HepG2 (cell line): ENCODE measurements around the gene RAB22A. TPM values are rescaled to one million over a fixed set of nuclear protein-coding genes. Genes with fewer than 3 reads are reported as not detected.

Experiments used
- ATAC-seq: fragments of 200-7000 bp; cut with Tn5 transposase; 3 replicates; pipeline ENCODE4 v1.9.1; 2020; ENCODE audit warnings: mild to moderate bottlenecking, moderate library complexity
- BruUV-seq: library from RNA; stranded (reverse); fragments of 400-500 nt; replicated peaks from 2 replicates; lab custom pipeline; 2021; lab: Mats Ljungman, UMichigan
- CTCF ChIA-PET: fragments of 300-600 bp; formaldehyde crosslinking; extraction: SDS; loops from one replicate; lab custom pipeline; 2021; ENCODE audit warnings: low total read pairs, inconsistent platforms, low intra/inter-chr PET ratio; lab: Yijun Ruan, JAX
- POLR2A ChIA-PET: fragments of 350-600 bp; sonication (Branson Sonifier 250); formaldehyde crosslinking; loops from one replicate; lab custom pipeline; 2020; ENCODE audit warnings: antibody characterized with exemption, inconsistent platforms; lab: Yijun Ruan, JAX
- DNase-seq: peaks from one replicate; pipeline ENCODE4 v3.0.0-alpha.2; 2015; ENCODE audit warnings: low spot score
- FAIRE-seq: peaks from 3 replicates; lab custom pipeline; 2011; peaks lifted over from hg19 to GRCh38; lab: Jason Lieb, UNC
- H2AFZ ChIP-seq: one replicate; pipeline ENCODE4 v1.6.1; 2011; ENCODE audit warnings: low read length, inconsistent platforms
- H3K27ac ChIP-seq: fragments of 300-600 bp; 3 replicates; pipeline ENCODE4 v1.8.0; 2011; ENCODE audit warnings: mixed run types, mild to moderate bottlenecking, mixed read lengths, low read length, inconsistent platforms; ENCODE audit not compliant: insufficient read depth; ENCODE audit errors: extremely low read length
- H3K27me3 ChIP-seq, 2 experiments: fragments of 200-600 bp in 1 of 2; 2 replicates in 1 of 2; 3 replicates in 1 of 2; pipeline versions ENCODE4 v1.6.0 to v1.8.0; 2011; ENCODE audit warnings: low read length in 2 of 2, mild to moderate bottlenecking in 2 of 2, moderate library complexity in 2 of 2, inconsistent platforms in 1 of 2; ENCODE audit not compliant: insufficient read depth in 2 of 2, control insufficient read depth in 1 of 2
- H3K36me3 ChIP-seq, 2 experiments: fragments of 200-600 bp in 1 of 2; replicated peaks in 1 of 2; 2 replicates in 1 of 2; 3 replicates in 1 of 2; pipeline versions ENCODE4 v1.5.1 to v1.8.0; 2011; ENCODE audit warnings: low read length in 2 of 2, inconsistent platforms in 1 of 2; ENCODE audit not compliant: insufficient read depth in 2 of 2, control insufficient read depth in 1 of 2
- H3K4me1 ChIP-seq: 2 replicates; pipeline ENCODE4 v1.5.1; 2012; ENCODE audit warnings: low read length, inconsistent platforms; ENCODE audit not compliant: insufficient read depth
- H3K4me2 ChIP-seq: 2 replicates; pipeline ENCODE4 v1.6.0; 2011; ENCODE audit warnings: low read depth, low read length, inconsistent platforms
- H3K4me3 ChIP-seq, 3 experiments: fragments of 200-600 bp in 1 of 3; sonication (generic), shearing (Covaris generic) in 1 of 3; replicated peaks in 1 of 3; 2 replicates each; pipeline ENCODE4 v1.5.1; 2011 to 2016; ENCODE audit warnings: low read length in 3 of 3, inconsistent platforms in 2 of 3, low read depth in 2 of 3, mild to moderate bottlenecking in 2 of 3, control low read depth in 1 of 3, mixed read lengths in 1 of 3; ENCODE audit not compliant: insufficient read depth in 1 of 3
- H3K79me2 ChIP-seq: one replicate; pipeline ENCODE4 v1.6.1; 2011; ENCODE audit warnings: low read length, inconsistent platforms; ENCODE audit not compliant: insufficient read depth
- H3K9ac ChIP-seq: 2 replicates; pipeline ENCODE4 v1.6.0; 2011; ENCODE audit warnings: mild to moderate bottlenecking, low read depth, low read length, inconsistent platforms; ENCODE audit not compliant: insufficient read depth
- H3K9me3 ChIP-seq: 2 replicates; pipeline ENCODE4 v1.5.1; 2012; ENCODE audit warnings: mild to moderate bottlenecking, low read length
- H4K20me1 ChIP-seq: 2 replicates; pipeline ENCODE4 v1.6.0; 2011; ENCODE audit warnings: inconsistent platforms, mild to moderate bottlenecking, low read length, moderate library complexity; ENCODE audit not compliant: insufficient read depth
- AGO2 ChIP-seq: fragments of 200-400 bp; formaldehyde crosslinking; optimal IDR thresholded peaks from 2 replicates; pipeline ENCODE3; 2017; ENCODE audit warnings: mild to moderate bottlenecking, low read depth, low read length, moderate library complexity
- EED ChIP-seq: sonication (generic); formaldehyde crosslinking; IDR thresholded peaks from 2 replicates; pipeline ENCODE4 v1.5.0; 2020; ENCODE audit warnings: mild to moderate bottlenecking, missing genetic modification reagents
- ELF1 ChIP-seq: sonication (generic); formaldehyde crosslinking; IDR thresholded peaks from 2 replicates; pipeline ENCODE4 v1.4.0; 2020; ENCODE audit warnings: missing genetic modification reagents
- STAT5B ChIP-seq: sonication (generic); formaldehyde crosslinking; IDR thresholded peaks from 2 replicates; pipeline ENCODE4 v1.4.0; 2020; ENCODE audit warnings: missing genetic modification reagents
- SYNCRIP ChIP-seq: fragments of 200-400 bp; formaldehyde crosslinking; IDR thresholded peaks from 2 replicates; pipeline ENCODE4 v1.6.1; 2018; ENCODE audit warnings: mild to moderate bottlenecking, low read depth, low read length; ENCODE audit not compliant: insufficient read depth
- TMF1 ChIP-seq: sonication (generic); formaldehyde crosslinking; IDR thresholded peaks from 2 replicates; pipeline ENCODE4 v1.8.1; 2022; ENCODE audit warnings: low read depth, missing genetic modification reagents
- ZBTB7A ChIP-seq: sonication (generic); formaldehyde crosslinking; IDR thresholded peaks from 2 replicates; pipeline ENCODE4 v1.8.0; 2022; ENCODE audit warnings: mild to moderate bottlenecking, missing genetic modification reagents
- ZKSCAN1 ChIP-seq: fragments of 150-350 bp; IDR thresholded peaks from 2 replicates; pipeline ENCODE4 v1.6.1; 2014; ENCODE audit warnings: low read length
- ZMYM3 ChIP-seq: sonication (generic); formaldehyde crosslinking; IDR thresholded peaks from 2 replicates; pipeline ENCODE4 v1.5.1; 2020; ENCODE audit warnings: mild to moderate bottlenecking, missing genetic modification reagents
- ZNF101 ChIP-seq: sonication (generic); formaldehyde crosslinking; IDR thresholded peaks from 2 replicates; pipeline ENCODE4 v1.4.0; 2020; ENCODE audit warnings: mild to moderate bottlenecking, low read depth, missing genetic modification reagents, borderline replicate concordance
- ZNF3 ChIP-seq: IDR thresholded peaks from 2 replicates; pipeline ENCODE4 v1.7.0; 2017; ENCODE audit warnings: inconsistent platforms
- ZNF720 ChIP-seq: sonication (generic); formaldehyde crosslinking; IDR thresholded peaks from 2 replicates; pipeline ENCODE4 v1.4.0; 2020; ENCODE audit warnings: missing genetic modification reagents
- WGBS: methylation state at CpG from one replicate; pipeline ENCODE4 v1.1.6; 2017; ENCODE audit warnings: low lambda C conversion rate; 5-methylcytosine and 5-hydroxymethylcytosine counted together
- in situ Hi-C: cut with HindIII; loops from 2 replicates; pipeline ENCODE4 v1.10.0; 2017; ENCODE audit warnings: low pct_unique_long_range_greater_than_20kb; ENCODE audit not compliant: extremely low pct_ligation_motif_present
- intact Hi-C: fragments of 100-400 bp; cut with micrococcal nuclease; formaldehyde crosslinking; loops from one replicate; pipeline ENCODE4 v1.10.0; 2022; ENCODE audit not compliant: unreplicated experiment
- polyA plus RNA-seq, 8 experiments: library from polyadenylated mRNA; depleted of rRNA in 3 of 8; stranded (reverse) in 7 of 8; unstranded in 1 of 8; fragments of >200 nt; fragmentation: Illumina TruSeq in 4 of 8; extraction: Trizol in 4 of 8; gene quantifications; 2 replicates each; pipeline versions ENCODE4 v1.2.1 to v1.2.3, GENCODE V29; 2011 to 2016; ENCODE audit warnings: low read depth in 4 of 8, missing spikeins in 1 of 8, mixed read lengths in 1 of 8; ENCODE audit not compliant: insufficient read depth in 1 of 8
- total RNA-seq, 5 experiments: library from RNA; depleted of rRNA; stranded (reverse); fragments of >200 nt; fragmentation: Illumina TruSeq; extraction: Trizol; gene quantifications; 2 replicates each; pipeline ENCODE4 v1.2.3, GENCODE V29; 2016; ENCODE audit warnings: low read depth in 1 of 5
- TF ChIP-seq, protein P1 (sequence below): sonication (generic); formaldehyde crosslinking; IDR thresholded peaks from 2 replicates; pipeline ENCODE4 v1.8.1; 2022; ENCODE audit warnings: low read depth, mild to moderate bottlenecking, missing genetic modification reagents
- TF ChIP-seq, protein P2 (sequence below): sonication (generic); formaldehyde crosslinking; IDR thresholded peaks from 2 replicates; pipeline ENCODE4 v1.4.0; 2020; ENCODE audit warnings: mild to moderate bottlenecking, missing genetic modification reagents

RAB22A gene
- total and polyA plus RNA-seq, 2 of the 13 experiments (the other 11 are each of a cell fraction or from before 2014, with no cell fraction given) = 10.7 to 11.2 TPM

DNA sequence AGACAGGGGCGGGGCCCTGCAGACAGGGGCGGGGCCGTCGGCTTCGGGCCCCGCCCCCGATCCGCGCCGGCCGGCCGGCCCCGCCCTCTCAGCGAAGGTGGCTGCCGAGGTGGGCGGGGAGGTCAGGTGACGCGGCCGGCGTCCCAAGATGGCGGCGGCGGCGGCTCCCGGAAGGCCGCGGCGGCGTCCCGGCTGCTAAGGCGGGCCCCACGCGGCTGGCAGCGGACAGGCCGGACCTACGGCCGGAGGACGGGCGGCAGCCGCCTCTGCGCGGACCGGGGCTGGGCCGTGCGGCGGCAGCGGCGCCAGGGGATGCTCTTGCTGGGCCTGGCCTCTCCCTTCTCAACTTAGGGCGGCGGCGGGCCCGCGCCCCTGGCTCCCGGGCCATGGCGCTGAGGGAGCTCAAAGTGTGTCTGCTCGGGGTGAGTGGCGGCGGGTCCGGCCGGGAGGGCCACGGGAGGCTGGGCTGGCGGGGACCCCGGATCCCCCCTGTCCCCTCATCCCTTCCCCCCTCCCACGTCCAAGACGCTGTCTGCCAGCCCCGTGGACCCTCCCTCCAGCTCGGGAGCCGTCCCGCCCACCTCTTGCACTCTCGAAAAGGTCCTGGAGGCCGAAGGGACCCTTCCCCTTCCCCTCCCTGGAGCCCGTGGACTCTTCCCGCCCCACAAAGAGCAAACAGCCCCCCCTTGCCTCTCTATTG, at the start of gene RAB22A (continued):
- TF ChIP-seq, protein P1, sequence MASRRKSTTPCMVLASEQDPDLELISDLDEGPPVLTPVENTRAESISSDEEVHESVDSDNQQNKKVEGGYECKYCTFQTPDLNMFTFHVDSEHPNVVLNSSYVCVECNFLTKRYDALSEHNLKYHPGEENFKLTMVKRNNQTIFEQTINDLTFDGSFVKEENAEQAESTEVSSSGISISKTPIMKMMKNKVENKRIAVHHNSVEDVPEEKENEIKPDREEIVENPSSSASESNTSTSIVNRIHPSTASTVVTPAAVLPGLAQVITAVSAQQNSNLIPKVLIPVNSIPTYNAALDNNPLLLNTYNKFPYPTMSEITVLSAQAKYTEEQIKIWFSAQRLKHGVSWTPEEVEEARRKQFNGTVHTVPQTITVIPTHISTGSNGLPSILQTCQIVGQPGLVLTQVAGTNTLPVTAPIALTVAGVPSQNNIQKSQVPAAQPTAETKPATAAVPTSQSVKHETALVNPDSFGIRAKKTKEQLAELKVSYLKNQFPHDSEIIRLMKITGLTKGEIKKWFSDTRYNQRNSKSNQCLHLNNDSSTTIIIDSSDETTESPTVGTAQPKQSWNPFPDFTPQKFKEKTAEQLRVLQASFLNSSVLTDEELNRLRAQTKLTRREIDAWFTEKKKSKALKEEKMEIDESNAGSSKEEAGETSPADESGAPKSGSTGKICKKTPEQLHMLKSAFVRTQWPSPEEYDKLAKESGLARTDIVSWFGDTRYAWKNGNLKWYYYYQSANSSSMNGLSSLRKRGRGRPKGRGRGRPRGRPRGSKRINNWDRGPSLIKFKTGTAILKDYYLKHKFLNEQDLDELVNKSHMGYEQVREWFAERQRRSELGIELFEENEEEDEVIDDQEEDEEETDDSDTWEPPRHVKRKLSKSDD = peak; percentile 89; the same call in 1 of the 2 replicates
- TF ChIP-seq ZNF720 (CRISPR knock-in tag) (no peak), STAT5B (CRISPR knock-in tag) (0 out of 2 replicates have a peak, but pooled peaks have one; percentile 47), ZNF3 (no peak), ELF1 (CRISPR knock-in tag) (no peak)
- TF ChIP-seq, protein P2, sequence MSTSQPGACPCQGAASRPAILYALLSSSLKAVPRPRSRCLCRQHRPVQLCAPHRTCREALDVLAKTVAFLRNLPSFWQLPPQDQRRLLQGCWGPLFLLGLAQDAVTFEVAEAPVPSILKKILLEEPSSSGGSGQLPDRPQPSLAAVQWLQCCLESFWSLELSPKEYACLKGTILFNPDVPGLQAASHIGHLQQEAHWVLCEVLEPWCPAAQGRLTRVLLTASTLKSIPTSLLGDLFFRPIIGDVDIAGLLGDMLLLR = peak; percentile 88

- Histone ChIP-seq H3K4me1 (no peaks in the 10 kb centered on the region), H3K36me3 (no peaks in the 10 kb centered on the region), H4K20me1 (no peaks in the 10 kb centered on the region), H3K4me3 (no peak overlapping the region), H3K4me2 (no peak overlapping the region), H2AFZ (no peak overlapping the region), H3K27me3 (no peaks in the 10 kb centered on the region), H3K27ac (no peak overlapping the region), H3K9me3 (no peaks in the 10 kb centered on the region), H3K79me2 (no peaks in the 10 kb centered on the region), H3K9ac (no peak overlapping the region)
- ATAC-seq (no peak), DNase-seq (no peak), FAIRE-seq (no peak)
- CTCF ChIA-PET = no interaction called here
- 45% methylated on average over 5 of the region's 5 CpGs for WGBS
- POLR2A ChIA-PET = interaction anchor here (0.5 kb wide), 1 partner anchor 52 kb away, joined by 3 read pairs; no protein-coding TSS in a partner anchor
- TF ChIP-seq EED (CRISPR knock-in tag) (no peak), ZKSCAN1 (no peak), AGO2 (no peak), ZMYM3 (no peak), ZBTB7A (CRISPR knock-in tag) (no peak), SYNCRIP (no peak), TMF1 (CRISPR knock-in tag) (no peak), ZNF101 (CRISPR knock-in tag) (no peak)
- intact Hi-C loops (no loop called here), in situ Hi-C loops (no loop called here)
- BruUV-seq = no TSS peak
Measured at GRCh38 chr20:58260006-58260405, 49.5 kb upstream of the RAB22A start.
